Mesodermal cell (in vitro differentiated cells): ENCODE data around the gene CLCN7.

Experiments used
- H3K27ac ChIP-seq: 2 replicates; pipeline ENCODE4 v1.7.0; 2013; ENCODE audit warnings: mild to moderate bottlenecking, low read depth, low read length, moderate library complexity; ENCODE audit not compliant: severe bottlenecking
- H3K36me3 ChIP-seq: 2 replicates; pipeline ENCODE4 v1.7.1; 2013; ENCODE audit warnings: mild to moderate bottlenecking, low read length, moderate library complexity; ENCODE audit not compliant: control insufficient read depth, insufficient read depth
- H3K4me1 ChIP-seq: one replicate; pipeline ENCODE4 v1.7.1; 2013; ENCODE audit warnings: mild to moderate bottlenecking, low read length; ENCODE audit not compliant: insufficient read depth, control insufficient read depth, poor library complexity, severe bottlenecking
- H3K4me3 ChIP-seq: 2 replicates; pipeline ENCODE4 v1.7.0; 2013; ENCODE audit warnings: low read length, control low read depth, mild to moderate bottlenecking; ENCODE audit not compliant: insufficient read depth, poor library complexity, severe bottlenecking; ENCODE audit errors: extremely low read depth
- H3K9me3 ChIP-seq: 2 replicates; pipeline ENCODE4 v1.7.1; 2013; ENCODE audit warnings: mild to moderate bottlenecking, low read length, moderate library complexity; ENCODE audit not compliant: control insufficient read depth
- WGBS, 2 experiments: methylation state at CpG; one replicate each; pipeline ENCODE4 v1.1.5; 2013; ENCODE audit warnings: missing lambda C conversion rate in 2 of 2; ENCODE audit not compliant: insufficient coverage in 2 of 2; 5-methylcytosine and 5-hydroxymethylcytosine counted together

CLCN7 gene

DNA sequence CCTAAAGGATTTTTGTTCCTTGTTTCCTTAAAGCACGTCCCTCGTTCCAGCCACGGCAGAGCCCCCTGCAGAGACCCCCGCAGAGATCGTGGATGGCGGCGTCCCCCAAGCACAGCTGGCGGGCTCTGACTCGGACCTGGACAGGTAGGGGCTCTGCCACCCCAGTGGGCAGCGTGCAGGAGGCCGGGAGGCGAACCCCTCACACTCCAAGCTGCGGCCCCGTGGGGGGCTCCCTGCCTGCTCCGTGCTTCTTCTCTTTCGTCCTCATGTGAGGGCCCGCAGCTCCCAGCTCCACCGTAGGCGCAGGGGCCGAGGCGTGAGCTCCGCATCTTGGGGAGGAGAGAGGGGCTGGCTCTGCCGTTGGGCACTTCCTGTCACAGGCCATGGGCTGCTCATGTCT is 26.8 kb upstream of the CLCN7 start:
- Histone ChIP-seq H3K4me1 (no peaks in the 10 kb centered on the region), H3K27ac (no peak overlapping the region), H3K9me3 (no peaks in the 10 kb centered on the region), H3K4me3 (no peak overlapping the region), H3K36me3 (peaks cover 80% of the 10 kb centered on the region)
- WGBS, 2 experiments = 94 to 99% methylated on average over 19 to 21 of the region's 23 CpGs

GRCh38 chr16:1500465-1501150 is 25.8 kb upstream of the CLCN7 start:
- Histone ChIP-seq H3K9me3 (no peaks in the 10 kb centered on the region), H3K4me3 (no peak overlapping the region), H3K36me3 (peaks cover 76% of the 10 kb centered on the region), H3K27ac (no peak overlapping the region), H3K4me1 (no peaks in the 10 kb centered on the region)
- 96 to 97% methylated on average over 42 of the region's 44 CpGs for WGBS, 2 experiments

- H3K27ac ChIP-seq = no peak overlapping the region
- H3K4me3 ChIP-seq = no peak overlapping the region
- WGBS, 2 experiments = 95 to 97% methylated on average over 29 to 35 of the region's 36 CpGs
- H3K36me3 ChIP-seq = peaks cover 78% of the 10 kb centered on the region
- peaks cover 3% of the 10 kb centered on the region for H3K4me1 ChIP-seq
- H3K9me3 ChIP-seq = no peaks in the 10 kb centered on the region
Measured at GRCh38 chr16:1499756-1500464, 25.1 kb upstream of the CLCN7 start.

DNA sequence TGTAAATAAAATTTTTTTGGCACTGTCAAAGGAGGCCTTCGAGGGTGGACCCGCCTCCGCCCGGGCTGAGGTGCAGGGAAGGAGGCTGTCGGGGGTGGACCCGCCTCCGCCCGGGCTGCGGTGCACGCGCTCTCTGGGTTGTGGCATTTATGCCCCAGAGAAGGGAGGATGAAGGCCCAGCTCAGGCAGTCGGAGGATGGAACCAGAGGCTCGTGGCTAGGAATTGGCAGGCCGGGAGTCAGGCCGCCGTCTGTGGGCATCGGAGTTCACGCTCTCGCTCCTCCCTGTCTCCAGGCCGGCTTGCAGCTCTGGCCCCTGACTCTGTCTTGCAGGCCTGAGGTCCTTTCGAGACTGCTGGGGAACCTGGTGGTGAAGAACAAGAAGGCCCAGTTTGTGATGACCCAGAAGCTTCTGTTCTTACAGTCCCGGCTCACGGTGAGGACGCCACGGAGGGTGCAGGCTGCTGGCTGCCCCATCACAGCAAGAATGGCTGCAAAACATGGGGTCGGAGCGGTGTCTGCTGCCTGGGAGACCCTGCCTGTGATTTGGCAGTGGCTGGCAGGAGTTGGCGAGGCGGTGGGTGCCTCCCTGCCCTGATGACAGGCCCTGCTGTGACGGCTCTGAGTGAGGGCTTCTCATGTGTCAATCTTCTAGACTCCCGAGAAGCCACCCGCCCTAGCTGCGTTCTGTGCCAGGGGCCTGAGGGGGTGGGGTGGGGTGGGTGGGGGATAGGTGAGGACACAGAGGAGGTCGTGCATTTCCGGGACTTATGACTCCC is 24.3 kb upstream of the CLCN7 start:
- Histone ChIP-seq H3K27ac (no peak overlapping the region), H3K9me3 (no peaks in the 10 kb centered on the region), H3K4me3 (no peak overlapping the region), H3K36me3 (peaks cover 82% of the 10 kb centered on the region), H3K4me1 (peaks cover 4% of the 10 kb centered on the region)
- 95 to 97% methylated on average over 28 to 30 of the region's 35 CpGs for WGBS, 2 experiments

DNA sequence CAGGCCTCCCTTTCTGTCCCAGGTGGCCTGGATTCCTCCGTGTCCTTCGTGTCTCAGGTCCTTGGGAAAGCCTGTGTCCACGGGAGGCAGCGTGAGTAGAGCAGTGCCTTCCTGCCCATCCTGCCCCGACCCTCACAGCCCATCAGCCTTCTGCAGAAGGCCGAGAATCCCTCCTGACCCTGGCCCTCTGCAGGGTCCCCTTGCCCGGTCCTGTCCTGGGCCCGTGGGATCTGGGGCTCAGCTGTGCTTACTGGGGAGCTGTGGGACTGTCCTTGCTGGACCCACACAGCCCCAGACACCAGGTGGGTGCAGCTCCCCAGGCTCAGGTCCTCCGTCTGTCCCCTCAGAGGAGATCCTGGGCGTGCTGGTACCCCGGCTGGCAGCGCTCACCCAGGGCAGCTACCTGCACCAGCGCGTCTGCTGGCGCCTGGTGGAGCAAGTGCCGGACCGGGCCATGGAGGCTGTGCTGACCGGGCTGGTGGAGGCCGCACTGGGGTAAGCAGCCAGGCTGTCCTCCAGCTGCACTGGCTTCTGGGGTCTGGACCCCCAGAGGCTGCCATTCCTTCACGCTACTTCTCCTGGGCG is 22.3 kb upstream of the CLCN7 start:
- H3K36me3 ChIP-seq = peaks cover 63% of the 10 kb centered on the region
- 91 to 93% methylated on average over 21 of the region's 21 CpGs for WGBS, 2 experiments

DNA sequence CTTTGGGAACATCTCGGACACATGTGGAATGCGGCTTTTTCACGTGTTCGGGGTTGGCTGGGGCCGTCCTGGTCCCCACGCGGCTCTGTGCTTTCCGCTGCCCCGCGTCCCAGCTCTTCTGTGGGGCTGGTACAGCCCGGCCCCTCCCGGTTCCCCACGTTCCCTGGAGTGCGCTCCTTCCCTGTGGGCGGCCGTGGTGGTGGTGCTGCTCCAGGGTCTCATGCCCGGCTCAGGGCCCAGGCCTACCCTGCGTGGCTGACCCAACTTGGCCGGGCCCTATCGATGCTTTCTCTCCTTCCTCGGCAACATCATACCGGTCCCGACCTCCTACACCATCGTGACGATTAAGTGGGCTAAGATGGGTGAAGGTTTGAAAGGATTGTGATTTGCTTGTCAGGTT is 21.6 kb upstream of the CLCN7 start:
- no peak overlapping the region for H3K27ac ChIP-seq
- H3K4me3 ChIP-seq = no peak overlapping the region
- 94 to 96% methylated on average over 20 to 22 of the region's 25 CpGs for WGBS, 2 experiments
- peaks cover 8% of the 10 kb centered on the region for H3K4me1 ChIP-seq
- H3K9me3 ChIP-seq = no peaks in the 10 kb centered on the region
- H3K36me3 ChIP-seq = peaks cover 57% of the 10 kb centered on the region

More for the DNA sequence above, 22.3 kb upstream of the CLCN7 start:
- H3K27ac ChIP-seq = no peak overlapping the region
- H3K9me3 ChIP-seq = no peaks in the 10 kb centered on the region
- H3K4me1 ChIP-seq = peaks cover 8% of the 10 kb centered on the region
- H3K4me3 ChIP-seq = no peak overlapping the region

- peaks cover 52% of the 10 kb centered on the region for H3K36me3 ChIP-seq
- WGBS, 2 experiments = 92 to 97% methylated on average over 25 of the region's 25 CpGs
- H3K27ac ChIP-seq = no peak overlapping the region
- no peak overlapping the region for H3K4me3 ChIP-seq
- no peaks in the 10 kb centered on the region for H3K9me3 ChIP-seq
- H3K4me1 ChIP-seq = peaks cover 8% of the 10 kb centered on the region
Measured at GRCh38 chr16:1495889-1496262, 21.0 kb upstream of the CLCN7 start.

- Histone ChIP-seq H3K27ac (no peak overlapping the region), H3K4me1 (peaks cover 8% of the 10 kb centered on the region), H3K36me3 (peaks cover 47% of the 10 kb centered on the region), H3K9me3 (no peaks in the 10 kb centered on the region), H3K4me3 (no peak overlapping the region)
- 95 to 96% methylated on average over 29 to 39 of the region's 39 CpGs for WGBS, 2 experiments
Measured at GRCh38 chr16:1495211-1495888, 20.5 kb upstream of the CLCN7 start.

- Histone ChIP-seq H3K36me3 (peaks cover 42% of the 10 kb centered on the region), H3K4me1 (peaks cover 8% of the 10 kb centered on the region), H3K4me3 (peak overlapping the region; percentile 76), H3K27ac (no peak overlapping the region), H3K9me3 (no peaks in the 10 kb centered on the region)
- 96 to 97% methylated on average over 10 to 13 of the region's 13 CpGs for WGBS, 2 experiments
Measured at GRCh38 chr16:1494711-1495110, 19.9 kb upstream of the CLCN7 start.

GRCh38 chr16:1494129-1494640 is 19.4 kb upstream of the CLCN7 start:
- Histone ChIP-seq H3K27ac (no peak overlapping the region), H3K4me1 (peaks cover 8% of the 10 kb centered on the region), H3K4me3 (peak overlapping the region; percentile 76), H3K36me3 (peaks cover 42% of the 10 kb centered on the region), H3K9me3 (no peaks in the 10 kb centered on the region)
- 47 to 51% methylated on average over 22 of the region's 25 CpGs for WGBS, 2 experiments
